Measurements from ENCODE around the gene OLFM3.

Gene OLFM3

DNA sequence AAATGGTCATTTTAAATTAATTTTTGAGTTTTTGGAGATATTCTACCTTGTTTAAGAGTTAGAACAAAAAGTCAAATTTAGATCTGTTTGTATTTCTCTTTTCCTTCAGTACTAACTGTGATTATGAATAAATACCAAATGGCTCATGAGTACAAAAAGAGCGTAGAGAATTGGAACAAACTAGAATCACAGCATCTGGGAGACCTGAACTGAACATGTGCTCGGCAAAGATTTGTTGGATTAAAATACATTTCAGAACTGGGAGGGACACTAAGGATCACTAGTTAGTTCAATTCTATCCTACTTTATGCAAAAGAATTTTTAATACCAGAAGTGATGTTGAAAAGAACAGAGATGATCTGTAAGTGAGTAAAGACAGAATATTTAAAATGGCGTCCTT lies 19.5 kb downstream of the OLFM3 start:
- H3K9me3 ChIP-seq (ENCODE audit: control insufficient read depth, low read length): no peaks in the 10 kb centered on the region
- H3K4me1 ChIP-seq (ENCODE audit: control insufficient read depth, insufficient read depth, low read length, poor library complexity, severe bottlenecking): no peaks in the 10 kb centered on the region
- no peak overlapping the region for H3K27ac ChIP-seq (ENCODE audit: insufficient read depth, low read length, poor library complexity, severe bottlenecking)
- no peaks in the 10 kb centered on the region for H3K27me3 ChIP-seq (replicated peaks; ENCODE audit: control insufficient read depth, insufficient read depth, low read length, poor library complexity, severe bottlenecking)
- no peak for DNase-seq
- H3K36me3 ChIP-seq (ENCODE audit: control insufficient read depth, insufficient read depth, low read length): no peaks in the 10 kb centered on the region
- no peak overlapping the region for H3K4me3 ChIP-seq (ENCODE audit: insufficient read depth, low read depth, low read length, poor library complexity, severe bottlenecking)

DNA sequence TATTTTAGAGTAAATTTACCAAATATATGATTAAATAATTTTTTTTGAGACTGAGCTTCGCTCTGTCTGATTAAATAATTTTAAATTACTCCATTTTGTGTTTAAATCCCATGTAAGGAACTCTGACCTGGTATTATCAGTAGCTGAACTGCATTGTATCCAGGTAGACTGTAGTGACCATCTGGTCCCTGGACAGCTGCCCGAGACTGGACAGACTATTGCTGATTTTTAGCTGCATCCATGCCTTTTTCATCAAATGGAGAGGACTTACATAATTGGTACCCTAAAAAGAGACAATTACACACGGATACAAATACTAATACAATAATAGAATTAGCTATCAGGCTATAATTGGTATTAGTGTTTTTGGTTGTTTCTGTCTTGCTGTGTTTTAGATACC lies 20.6 kb downstream of the OLFM3 start:
- H3K27me3 ChIP-seq (replicated peaks; ENCODE audit: control insufficient read depth, insufficient read depth, low read length, poor library complexity, severe bottlenecking): no peaks in the 10 kb centered on the region
- no peaks in the 10 kb centered on the region for H3K4me1 ChIP-seq (ENCODE audit: control insufficient read depth, insufficient read depth, low read length, poor library complexity, severe bottlenecking)
- no peaks in the 10 kb centered on the region for H3K36me3 ChIP-seq (ENCODE audit: control insufficient read depth, insufficient read depth, low read length)
- H3K27ac ChIP-seq (ENCODE audit: insufficient read depth, low read length, poor library complexity, severe bottlenecking): no peak overlapping the region
- no peak for DNase-seq
- no peaks in the 10 kb centered on the region for H3K9me3 ChIP-seq (ENCODE audit: control insufficient read depth, low read length)
- H3K4me3 ChIP-seq (ENCODE audit: insufficient read depth, low read depth, low read length, poor library complexity, severe bottlenecking): no peak overlapping the region

DNA sequence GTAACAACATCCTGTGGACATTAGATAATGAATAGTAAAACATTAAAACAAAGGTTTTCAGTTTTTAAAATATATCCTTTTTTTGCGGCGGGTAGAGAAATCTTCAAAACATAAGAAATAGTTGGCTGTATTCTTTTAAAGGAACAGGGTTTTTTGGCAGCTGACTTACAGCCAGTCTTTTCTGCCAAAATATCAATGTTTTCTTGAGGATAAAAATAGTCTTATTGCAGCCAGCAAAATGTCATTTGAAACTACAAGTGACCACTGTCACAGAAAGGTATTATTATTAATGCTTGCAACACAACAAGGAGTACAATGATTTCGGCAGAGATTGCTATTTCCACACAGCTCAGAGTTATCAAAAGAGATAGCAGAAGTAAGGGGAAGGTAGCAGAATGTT lies 21.4 kb downstream of the OLFM3 start:
- no peaks in the 10 kb centered on the region for H3K9me3 ChIP-seq (ENCODE audit: control insufficient read depth, low read length)
- no peak overlapping the region for H3K4me3 ChIP-seq (ENCODE audit: insufficient read depth, low read depth, low read length, poor library complexity, severe bottlenecking)
- H3K27ac ChIP-seq (ENCODE audit: insufficient read depth, low read length, poor library complexity, severe bottlenecking): no peak overlapping the region
- no peak for DNase-seq
- H3K27me3 ChIP-seq (replicated peaks; ENCODE audit: control insufficient read depth, insufficient read depth, low read length, poor library complexity, severe bottlenecking): no peaks in the 10 kb centered on the region
- H3K36me3 ChIP-seq (ENCODE audit: control insufficient read depth, insufficient read depth, low read length): no peaks in the 10 kb centered on the region
- no peaks in the 10 kb centered on the region for H3K4me1 ChIP-seq (ENCODE audit: control insufficient read depth, insufficient read depth, low read length, poor library complexity, severe bottlenecking)

GRCh38 chr1:101974599-101975274 lies 22.0 kb downstream of the OLFM3 start:
- no peak for DNase-seq
- H3K27me3 ChIP-seq (replicated peaks; ENCODE audit: control insufficient read depth, insufficient read depth, low read length, poor library complexity, severe bottlenecking): no peaks in the 10 kb centered on the region
- no peaks in the 10 kb centered on the region for H3K36me3 ChIP-seq (ENCODE audit: control insufficient read depth, insufficient read depth, low read length)
- H3K9me3 ChIP-seq (ENCODE audit: control insufficient read depth, low read length): no peaks in the 10 kb centered on the region
- no peak overlapping the region for H3K27ac ChIP-seq (ENCODE audit: insufficient read depth, low read length, poor library complexity, severe bottlenecking)
- no peak overlapping the region for H3K4me3 ChIP-seq (ENCODE audit: insufficient read depth, low read depth, low read length, poor library complexity, severe bottlenecking)
- H3K4me1 ChIP-seq (ENCODE audit: control insufficient read depth, insufficient read depth, low read length, poor library complexity, severe bottlenecking): no peaks in the 10 kb centered on the region

DNA sequence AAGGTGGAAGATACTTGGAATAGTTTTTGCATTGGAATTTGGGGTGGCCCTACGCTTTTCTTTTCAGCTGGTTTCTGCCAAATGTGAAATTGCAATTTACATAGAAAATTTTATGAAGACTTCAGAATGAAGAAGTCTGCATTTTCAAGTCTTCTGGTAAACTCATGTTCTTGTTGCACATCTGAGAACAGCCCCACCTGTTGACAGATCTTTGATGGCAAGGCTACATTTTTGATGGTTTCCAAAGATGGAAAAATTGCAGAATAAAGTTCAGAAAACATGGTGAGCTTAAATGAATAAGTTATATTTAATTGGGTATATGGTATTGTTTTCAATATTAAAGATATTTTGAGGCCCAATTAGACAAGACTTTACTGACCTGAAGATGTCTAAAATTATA lies 25.4 kb downstream of the OLFM3 start:
- DNase-seq: no peak
- H3K4me1 ChIP-seq (ENCODE audit: control insufficient read depth, insufficient read depth, low read length, poor library complexity, severe bottlenecking): no peaks in the 10 kb centered on the region
- no peaks in the 10 kb centered on the region for H3K9me3 ChIP-seq (ENCODE audit: control insufficient read depth, low read length)
- H3K27ac ChIP-seq (ENCODE audit: insufficient read depth, low read length, poor library complexity, severe bottlenecking): no peak overlapping the region
- no peak overlapping the region for H3K4me3 ChIP-seq (ENCODE audit: insufficient read depth, low read depth, low read length, poor library complexity, severe bottlenecking)
- H3K27me3 ChIP-seq (replicated peaks; ENCODE audit: control insufficient read depth, insufficient read depth, low read length, poor library complexity, severe bottlenecking): no peaks in the 10 kb centered on the region
- H3K36me3 ChIP-seq (ENCODE audit: control insufficient read depth, insufficient read depth, low read length): no peaks in the 10 kb centered on the region

- no peak overlapping the region for H3K27ac ChIP-seq (ENCODE audit: insufficient read depth, low read length, poor library complexity, severe bottlenecking)
- no peak overlapping the region for H3K4me3 ChIP-seq (ENCODE audit: insufficient read depth, low read depth, low read length, poor library complexity, severe bottlenecking)
- H3K9me3 ChIP-seq (ENCODE audit: control insufficient read depth, low read length): no peaks in the 10 kb centered on the region
- H3K4me1 ChIP-seq (ENCODE audit: control insufficient read depth, insufficient read depth, low read length, poor library complexity, severe bottlenecking): no peaks in the 10 kb centered on the region
- H3K27me3 ChIP-seq (replicated peaks; ENCODE audit: control insufficient read depth, insufficient read depth, low read length, poor library complexity, severe bottlenecking): no peaks in the 10 kb centered on the region
- no peak for DNase-seq
- H3K36me3 ChIP-seq (ENCODE audit: control insufficient read depth, insufficient read depth, low read length): no peaks in the 10 kb centered on the region
Measured at GRCh38 chr1:101967871-101968270, 28.9 kb downstream of the OLFM3 start.

DNA sequence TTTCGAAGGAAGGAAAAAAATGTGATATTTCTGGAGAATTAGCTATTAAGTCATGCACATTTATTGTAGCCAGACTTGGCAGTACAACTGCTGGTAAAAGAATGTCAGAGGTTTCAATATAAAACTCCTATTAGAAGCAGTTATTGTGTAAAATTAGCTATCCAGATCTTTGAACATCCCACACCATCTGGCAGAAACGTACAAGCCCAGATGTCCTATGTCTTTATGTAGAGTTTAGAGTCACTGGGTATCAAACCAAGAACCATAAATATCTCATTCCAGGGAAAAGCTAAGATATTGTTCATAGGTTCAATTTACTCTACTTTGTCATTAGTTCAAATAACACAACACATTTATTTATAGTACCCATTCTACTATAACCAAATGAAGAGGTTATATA lies 31.4 kb downstream of the OLFM3 start:
- Histone ChIP-seq H3K4me3 (ENCODE audit: insufficient read depth, low read depth, low read length, poor library complexity, severe bottlenecking) (no peak overlapping the region), H3K36me3 (ENCODE audit: control insufficient read depth, insufficient read depth, low read length) (no peaks in the 10 kb centered on the region), H3K27ac (ENCODE audit: insufficient read depth, low read length, poor library complexity, severe bottlenecking) (no peak overlapping the region), H3K4me1 (ENCODE audit: control insufficient read depth, insufficient read depth, low read length, poor library complexity, severe bottlenecking) (no peaks in the 10 kb centered on the region), H3K27me3 (replicated peaks; ENCODE audit: control insufficient read depth, insufficient read depth, low read length, poor library complexity, severe bottlenecking) (no peaks in the 10 kb centered on the region), H3K9me3 (ENCODE audit: control insufficient read depth, low read length) (no peaks in the 10 kb centered on the region)
- DNase-seq: no peak

DNA sequence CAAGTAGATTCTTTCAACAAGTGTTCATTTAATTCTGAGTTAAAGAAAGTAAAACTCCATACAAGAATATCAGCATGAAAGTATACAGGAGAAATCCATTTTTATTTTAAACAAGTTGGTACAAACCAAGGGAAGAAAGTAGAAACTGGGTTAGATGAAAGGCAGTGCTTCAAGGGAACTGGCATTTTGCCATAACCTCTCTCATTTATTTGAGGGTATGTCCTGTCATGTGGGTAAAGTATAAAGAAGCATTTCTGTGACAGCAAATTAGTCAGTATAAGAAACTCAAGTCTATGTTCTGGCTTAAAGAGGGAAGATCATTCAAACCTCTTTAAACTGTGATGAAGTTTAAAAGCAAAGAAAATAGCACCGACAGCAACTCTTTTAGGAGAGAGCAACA lies 32.0 kb downstream of the OLFM3 start:
- Histone ChIP-seq H3K27ac (ENCODE audit: insufficient read depth, low read length, poor library complexity, severe bottlenecking) (no peak overlapping the region), H3K4me3 (ENCODE audit: insufficient read depth, low read depth, low read length, poor library complexity, severe bottlenecking) (no peak overlapping the region), H3K9me3 (ENCODE audit: control insufficient read depth, low read length) (no peaks in the 10 kb centered on the region), H3K36me3 (ENCODE audit: control insufficient read depth, insufficient read depth, low read length) (no peaks in the 10 kb centered on the region), H3K4me1 (ENCODE audit: control insufficient read depth, insufficient read depth, low read length, poor library complexity, severe bottlenecking) (no peaks in the 10 kb centered on the region), H3K27me3 (replicated peaks; ENCODE audit: control insufficient read depth, insufficient read depth, low read length, poor library complexity, severe bottlenecking) (no peaks in the 10 kb centered on the region)
- no peak for DNase-seq

GRCh38 chr1:101960142-101960541 lies 36.6 kb downstream of the OLFM3 start:
- no peak overlapping the region for H3K4me3 ChIP-seq (ENCODE audit: insufficient read depth, low read depth, low read length, poor library complexity, severe bottlenecking)
- H3K9me3 ChIP-seq (ENCODE audit: control insufficient read depth, low read length): no peaks in the 10 kb centered on the region
- no peaks in the 10 kb centered on the region for H3K27me3 ChIP-seq (replicated peaks; ENCODE audit: control insufficient read depth, insufficient read depth, low read length, poor library complexity, severe bottlenecking)
- H3K4me1 ChIP-seq (ENCODE audit: control insufficient read depth, insufficient read depth, low read length, poor library complexity, severe bottlenecking): no peaks in the 10 kb centered on the region
- H3K36me3 ChIP-seq (ENCODE audit: control insufficient read depth, insufficient read depth, low read length): no peaks in the 10 kb centered on the region
- no peak overlapping the region for H3K27ac ChIP-seq (ENCODE audit: insufficient read depth, low read length, poor library complexity, severe bottlenecking)
- no peak for DNase-seq

GRCh38 chr1:101959456-101959855 lies 37.3 kb downstream of the OLFM3 start:
- H3K27me3 ChIP-seq (replicated peaks; ENCODE audit: control insufficient read depth, insufficient read depth, low read length, poor library complexity, severe bottlenecking): no peaks in the 10 kb centered on the region
- H3K36me3 ChIP-seq (ENCODE audit: control insufficient read depth, insufficient read depth, low read length): no peaks in the 10 kb centered on the region
- no peaks in the 10 kb centered on the region for H3K4me1 ChIP-seq (ENCODE audit: control insufficient read depth, insufficient read depth, low read length, poor library complexity, severe bottlenecking)
- no peak overlapping the region for H3K27ac ChIP-seq (ENCODE audit: insufficient read depth, low read length, poor library complexity, severe bottlenecking)
- H3K9me3 ChIP-seq (ENCODE audit: control insufficient read depth, low read length): no peaks in the 10 kb centered on the region
- no peak for DNase-seq
- no peak overlapping the region for H3K4me3 ChIP-seq (ENCODE audit: insufficient read depth, low read depth, low read length, poor library complexity, severe bottlenecking)
